CD4-positive, alpha-beta T cell treated with Interferon gamma for 1 hour (primary cell): ENCODE results near the gene FKBP3.
"Not testable (repeated sequence)": the region's sequence is repeated elsewhere in the genome, so short reads cannot be mapped to it uniquely, and the experiment has no call there.

Source experiments
- DNase-seq: peaks from one replicate; pipeline ENCODE4 v3.0.0-alpha.2; 2020

The FKBP3 gene

GRCh38 chr14:45134051-45134958, at the start of gene FKBP3:
FKBP3 (minus strand) TSS chr14:45134481; CDS start chr14:45134456, 25 bp downstream.
- DNase-seq: peak; percentile 98

GRCh38 chr14:45181806-45182205, 47.5 kb upstream of the FKBP3 start:
- no peak for DNase-seq

DNA sequence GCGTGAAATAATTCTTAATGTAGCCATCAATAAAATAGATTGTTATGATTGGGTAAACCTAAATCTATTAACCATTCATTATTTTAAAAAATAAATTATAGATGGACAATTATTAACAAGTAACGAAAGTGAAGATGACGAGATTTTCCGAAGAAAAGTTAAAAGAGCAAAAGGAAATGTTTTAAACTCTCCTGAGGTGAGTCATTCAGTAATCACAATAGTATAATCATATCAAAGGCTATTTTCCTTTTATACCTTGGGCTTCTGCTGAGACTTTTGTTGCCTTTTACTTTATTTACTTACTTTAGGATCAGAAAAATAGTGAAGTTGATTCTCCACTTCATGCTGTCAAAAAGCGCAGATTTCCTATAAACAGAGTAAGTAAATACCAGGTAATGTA, 47.0 kb upstream of the FKBP3 start:
- DNase-seq: no peak

GRCh38 chr14:45177076-45177475, 42.8 kb upstream of the FKBP3 start:
- DNase-seq: no peak

DNA sequence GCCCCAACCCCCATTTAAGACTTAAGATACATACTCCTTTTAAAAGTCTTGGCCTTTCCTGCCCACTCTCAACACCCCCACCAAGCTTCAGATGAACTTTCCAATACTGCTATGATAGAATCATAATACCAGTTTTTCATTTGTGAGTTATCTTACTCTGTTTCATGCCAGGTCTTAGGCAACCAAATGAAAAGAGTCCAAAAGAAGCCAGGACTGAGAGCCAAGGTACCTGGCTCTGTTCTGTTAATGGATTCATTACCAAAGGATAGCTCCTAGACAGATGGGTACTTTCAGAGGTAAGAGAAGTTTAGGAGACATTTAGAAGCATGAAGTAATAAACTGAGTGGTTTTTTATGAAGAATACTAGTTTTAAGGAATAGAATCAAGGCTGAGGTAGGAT, 35.6 kb upstream of the FKBP3 start:
- no peak for DNase-seq

DNA sequence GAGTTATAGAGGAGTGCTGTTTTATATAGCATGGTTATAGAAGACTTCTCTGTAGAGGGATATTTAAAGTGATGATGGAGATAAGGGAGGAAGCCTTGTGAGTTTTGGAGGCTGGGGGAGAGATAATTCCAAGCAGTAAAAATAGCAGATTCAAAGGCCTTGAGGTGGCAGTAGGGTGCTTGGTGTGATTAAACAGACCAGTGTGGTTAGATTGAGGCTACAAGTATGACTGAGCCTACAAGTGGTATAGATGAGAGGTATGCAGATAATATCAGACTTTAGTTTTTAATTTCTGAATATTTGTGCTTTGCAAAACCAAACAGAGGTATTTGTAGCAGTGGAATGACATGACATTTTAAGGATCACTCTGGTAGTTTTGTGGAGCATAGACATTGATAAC, 21.8 kb upstream of the FKBP3 start:
- DNase-seq: no peak

- no peak for DNase-seq
Measured at GRCh38 chr14:45150386-45150890, 16.2 kb upstream of the FKBP3 start.

- no peak for DNase-seq
Measured at GRCh38 chr14:45149602-45150001, 15.3 kb upstream of the FKBP3 start.

DNA sequence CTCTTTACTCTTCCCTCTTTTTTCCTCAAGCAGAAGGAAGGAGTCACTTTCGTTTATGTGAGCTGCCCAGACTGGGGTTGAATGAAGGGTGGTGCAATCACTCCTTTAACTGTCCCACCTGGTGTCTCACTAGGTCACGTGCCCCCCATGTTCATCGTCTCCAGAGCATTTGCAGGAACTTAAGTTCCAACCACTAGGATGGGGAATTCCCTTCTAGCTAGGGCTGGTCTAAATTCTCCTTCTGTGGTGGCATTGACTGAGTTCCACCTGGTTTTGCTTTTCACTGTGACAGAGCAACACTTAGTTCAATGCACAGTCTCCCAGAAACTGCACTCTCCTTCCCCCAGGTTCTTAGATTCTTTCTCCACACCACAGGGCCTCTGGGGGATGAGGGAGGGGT, 10.9 kb upstream of the FKBP3 start:
- DNase-seq: no peak

- DNase-seq: no peak
Measured at GRCh38 chr14:45144658-45145057, 10.4 kb upstream of the FKBP3 start.

GRCh38 chr14:45142083-45142482, 7.8 kb upstream of the FKBP3 start:
- DNase-seq: not testable (repeated sequence)

GRCh38 chr14:45140661-45141187, 6.4 kb upstream of the FKBP3 start:
- no peak for DNase-seq

DNA sequence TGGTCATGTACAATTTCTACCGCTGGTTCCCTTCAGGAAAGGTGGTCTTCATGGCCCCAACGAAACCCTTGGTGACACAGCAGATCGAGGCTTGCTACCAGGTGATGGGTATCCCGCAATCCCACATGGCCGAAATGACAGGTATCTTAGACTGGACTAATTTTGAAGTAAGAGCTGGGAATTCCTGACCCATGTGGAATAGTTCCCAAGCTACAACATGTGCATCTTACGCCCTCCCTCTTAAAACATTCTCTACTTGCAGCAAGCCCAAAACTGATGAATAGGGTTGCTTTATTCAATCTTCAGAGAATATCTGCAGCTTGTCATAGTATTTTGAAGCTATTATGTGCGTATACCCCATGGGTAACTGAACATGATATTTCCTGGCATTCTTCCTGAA, 2.1 kb upstream of the FKBP3 start:
- no peak for DNase-seq

DNA sequence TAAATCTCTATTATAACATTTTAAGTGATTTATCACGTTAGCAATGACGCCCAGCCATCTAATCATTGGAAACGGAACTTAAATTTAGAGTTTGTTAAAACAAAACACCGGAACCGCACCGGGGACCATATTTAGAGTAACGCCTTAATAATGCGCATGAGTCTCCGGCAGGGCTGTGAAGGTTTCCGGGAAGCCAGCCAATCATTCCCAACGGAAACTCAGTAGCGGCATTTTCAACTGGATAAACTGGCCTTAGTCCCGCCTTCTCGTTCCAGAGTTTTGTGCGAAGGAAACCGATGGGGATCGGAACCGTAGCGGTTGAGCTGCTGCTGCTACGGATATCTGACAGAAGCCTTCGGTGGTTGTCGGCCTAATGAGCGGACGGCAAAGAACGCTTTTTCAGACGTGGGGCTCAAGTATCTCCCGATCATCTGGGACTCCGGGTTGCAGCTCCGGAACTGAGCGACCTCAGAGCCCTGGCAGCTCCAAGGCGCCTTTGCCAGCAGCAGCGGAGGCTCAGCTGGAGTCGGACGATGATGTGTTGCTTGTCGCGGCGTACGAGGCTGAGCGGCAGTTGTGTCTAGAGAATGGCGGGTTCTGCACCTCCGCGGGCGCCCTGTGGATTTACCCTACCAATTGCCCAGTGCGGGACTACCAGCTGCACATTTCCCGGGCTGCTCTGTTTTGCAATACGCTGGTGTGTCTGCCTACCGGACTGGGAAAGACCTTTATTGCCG, 1.5 kb upstream of the FKBP3 start, which contains the start of gene FANCM:
Gene FANCM, plus strand, starts transcription at position 272 of the 737 bp plus-strand sequence. Its CDS starts 102 bp downstream, at position 374.
- DNase-seq: peak; percentile 86

DNA sequence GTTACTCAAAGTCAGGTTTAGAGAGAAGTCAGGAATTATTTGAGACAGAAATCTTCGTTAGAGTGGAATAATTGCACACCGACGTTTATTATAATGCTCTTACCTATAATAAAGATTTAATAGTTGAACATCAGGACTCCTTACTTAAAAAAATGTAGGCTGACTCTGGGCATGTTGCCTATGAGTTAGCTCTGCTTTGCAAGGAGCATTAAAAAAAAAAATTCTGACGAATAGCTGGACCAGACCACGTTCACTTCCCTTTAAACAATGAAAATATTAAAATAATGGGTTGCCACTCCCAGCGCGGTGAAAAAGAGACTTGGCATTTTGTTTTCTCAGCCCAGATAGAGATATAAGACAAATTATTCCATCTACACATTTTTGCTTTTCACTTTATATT, 875 bp upstream of the FKBP3 start:
- no peak for DNase-seq

DNA sequence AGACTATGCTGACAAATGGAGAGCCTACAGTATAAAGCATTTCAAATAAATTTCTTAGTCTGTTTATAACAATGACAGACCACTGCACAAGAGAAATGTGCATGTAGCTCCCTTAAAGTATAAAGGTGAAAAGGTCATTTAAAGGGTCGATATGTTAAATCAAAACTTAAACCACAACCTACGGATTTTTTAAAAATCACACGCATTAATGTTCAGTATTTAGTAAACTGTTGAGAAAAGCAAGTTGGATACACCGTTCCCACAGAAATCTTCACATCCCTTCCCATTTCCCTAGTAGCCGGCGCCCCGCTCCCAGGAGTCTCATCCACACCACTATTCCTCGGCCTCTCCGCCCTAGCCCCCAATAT, 614 bp downstream of the FKBP3 start:
- DNase-seq: no peak

DNA sequence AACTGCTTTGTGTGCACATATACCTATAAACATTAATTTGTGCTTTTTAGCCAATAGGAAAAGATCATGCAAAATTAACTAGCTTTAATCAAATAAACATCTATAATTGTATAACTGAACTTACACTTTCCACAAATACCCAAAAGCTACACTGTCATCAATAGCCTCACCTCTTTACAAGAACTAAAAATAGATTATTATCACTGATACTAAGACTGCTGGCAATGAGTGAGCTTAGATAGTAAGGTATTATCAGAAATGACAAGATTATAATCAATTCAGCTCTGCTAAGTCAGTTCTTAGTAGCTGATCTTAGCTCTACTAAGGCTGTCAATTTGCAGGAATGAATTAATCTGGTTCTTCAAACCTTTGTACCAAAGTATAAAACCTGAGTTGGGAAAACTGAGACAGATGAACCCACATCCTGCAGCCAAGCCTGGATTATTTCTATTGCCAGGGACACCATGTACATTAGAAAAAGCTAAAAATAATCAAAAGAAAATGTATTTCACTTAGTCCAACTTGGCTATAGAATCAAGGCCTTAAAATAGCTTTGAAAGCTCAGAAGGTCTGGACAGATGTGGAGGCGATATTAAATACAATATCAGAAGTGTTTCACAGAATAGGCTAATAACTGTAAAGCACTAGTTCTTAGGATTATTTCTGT, 5.2 kb downstream of the FKBP3 start:
- no peak for DNase-seq

DNA sequence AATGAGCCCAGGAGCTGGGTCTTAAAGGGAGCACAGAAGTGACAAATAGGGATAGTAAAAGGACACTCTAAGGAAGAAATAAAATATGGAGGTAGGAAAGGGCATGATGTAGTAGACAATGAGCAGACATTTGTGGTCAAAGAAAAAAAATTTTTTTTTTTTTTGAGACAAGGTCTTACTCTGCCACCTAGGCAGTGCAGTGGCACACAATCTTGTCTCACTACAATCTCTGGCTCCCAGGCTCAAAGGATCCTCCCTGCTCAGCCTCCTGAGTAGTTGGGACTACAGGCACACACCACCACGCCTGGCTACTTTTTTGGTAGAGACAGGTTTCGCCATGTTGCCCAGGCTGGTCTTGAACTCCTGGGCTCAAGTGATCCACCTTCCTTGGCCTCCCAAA, 8.5 kb downstream of the FKBP3 start:
- DNase-seq: no peak

- DNase-seq: no peak
Measured at GRCh38 chr14:45123271-45123670, 11.0 kb downstream of the FKBP3 start.

- no peak for DNase-seq
Measured at GRCh38 chr14:45120096-45120495, 14.2 kb downstream of the FKBP3 start.

DNA sequence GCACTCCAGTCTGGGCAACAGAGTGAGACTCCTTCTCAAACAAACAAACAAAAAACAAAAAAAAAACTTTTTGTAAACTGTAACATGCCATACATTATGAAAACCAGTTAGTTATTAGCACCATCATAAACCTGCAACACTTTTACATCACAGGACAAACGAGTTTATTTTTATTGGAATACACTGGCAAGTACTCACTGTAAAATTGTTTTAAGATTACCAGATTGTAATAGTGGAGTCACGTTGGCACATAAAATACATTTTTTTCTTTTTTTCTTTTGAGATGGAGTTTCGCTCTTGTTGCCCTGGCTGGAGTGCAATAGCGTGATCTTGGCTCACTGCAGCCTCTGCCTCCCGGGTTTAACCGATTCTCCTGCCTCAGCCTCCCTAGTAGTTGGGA, 15.7 kb downstream of the FKBP3 start:
- no peak for DNase-seq

- DNase-seq: no peak
Measured at GRCh38 chr14:45114327-45114726, 20.0 kb downstream of the FKBP3 start.
